HG03139 (cell line): Measurements from ENCODE around the gene KLF7.

Experiments used
- ATAC-seq: cut with Tn5 transposase; IDR thresholded peaks from one replicate; pipeline ENCODE4 v1.9.1; 2021; ENCODE audit not compliant: unreplicated experiment

Gene KLF7

GRCh38 chr2:207129821-207130220 lies 35.9 kb downstream of the KLF7 start:
- ATAC-seq, result no peak

- no peak for ATAC-seq
These were observed 36.9 kb downstream of the KLF7 start for GRCh38 chr2:207128867-207129266.

GRCh38 chr2:207126724-207127308 lies 38.9 kb downstream of the KLF7 start:
- ATAC-seq, result no peak

GRCh38 chr2:207123776-207124391 lies 41.9 kb downstream of the KLF7 start:
- ATAC-seq, result no peak

GRCh38 chr2:207123335-207123744 lies 42.4 kb downstream of the KLF7 start:
- no peak for ATAC-seq

- no peak for ATAC-seq
These were observed 43.0 kb downstream of the KLF7 start for GRCh38 chr2:207122651-207123334.

GRCh38 chr2:207121784-207122183 lies 44.0 kb downstream of the KLF7 start:
- no peak for ATAC-seq

- no peak for ATAC-seq
These were observed 46.7 kb downstream of the KLF7 start for GRCh38 chr2:207119048-207119447.

GRCh38 chr2:207117668-207118067 lies 48.1 kb downstream of the KLF7 start:
- ATAC-seq, result no peak

- no peak for ATAC-seq
These were observed 49.9 kb downstream of the KLF7 start for GRCh38 chr2:207115715-207116364.

- no peak for ATAC-seq
These were observed 52.3 kb downstream of the KLF7 start for GRCh38 chr2:207113414-207113813.

- no peak for ATAC-seq
These were observed 53.0 kb downstream of the KLF7 start for GRCh38 chr2:207112785-207113184.

- ATAC-seq, result no peak
These were observed 53.4 kb downstream of the KLF7 start for GRCh38 chr2:207112383-207112782.

GRCh38 chr2:207111757-207112156 lies 54.0 kb downstream of the KLF7 start:
- ATAC-seq, result no peak

GRCh38 chr2:207110715-207111114 lies 55.0 kb downstream of the KLF7 start:
- ATAC-seq, result no peak

GRCh38 chr2:207110310-207110709 lies 55.4 kb downstream of the KLF7 start:
- ATAC-seq, result no peak

- ATAC-seq, result no peak
These were observed 56.0 kb downstream of the KLF7 start for GRCh38 chr2:207109768-207110167.

- no peak for ATAC-seq
These were observed 57.3 kb downstream of the KLF7 start for GRCh38 chr2:207108440-207108839.

GRCh38 chr2:207107551-207107950 lies 58.2 kb downstream of the KLF7 start:
- ATAC-seq, result no peak

- no peak for ATAC-seq
These were observed 58.6 kb downstream of the KLF7 start for GRCh38 chr2:207107131-207107530.

GRCh38 chr2:207103132-207103531 lies 62.6 kb downstream of the KLF7 start:
- no peak for ATAC-seq

GRCh38 chr2:207101984-207102383 lies 63.8 kb downstream of the KLF7 start:
- no peak for ATAC-seq
